HL-60 (cell line): ENCODE data around the gene ASTN2.

Experiments used
- DNase-seq, 2 experiments: peaks; one replicate each; pipeline ENCODE4 v3.0.0-alpha.2; 2010 to 2020; ENCODE audit warnings: low read depth in 1 of 2, low spot score in 1 of 2
- H3K27ac ChIP-seq: fragments of 250-450 bp; sonication (Bioruptor Pico); replicated peaks from 2 replicates; pipeline ENCODE4 v1.5.1; 2020; ENCODE audit warnings: mild to moderate bottlenecking, moderate library complexity
- H3K27me3 ChIP-seq: fragments of 250-450 bp; sonication (Bioruptor Pico); 2 replicates; pipeline ENCODE4 v1.5.1; 2021; ENCODE audit warnings: mild to moderate bottlenecking, moderate library complexity; ENCODE audit not compliant: insufficient read depth, poor library complexity, severe bottlenecking
- H3K4me3 ChIP-seq: replicated peaks from 2 replicates; pipeline ENCODE4 v1.5.1; 2011; ENCODE audit warnings: mild to moderate bottlenecking, control low read depth, low read length; ENCODE audit not compliant: insufficient read depth
- GABPA ChIP-seq: IDR thresholded peaks from 2 replicates; pipeline ENCODE4 v1.6.1; 2012; ENCODE audit warnings: low read depth
- POLR2AphosphoS5 ChIP-seq: IDR thresholded peaks from 2 replicates; pipeline ENCODE4 v1.6.1; 2012; ENCODE audit warnings: low read depth
- SPI1 ChIP-seq: IDR thresholded peaks from 2 replicates; pipeline ENCODE4 v1.6.1; 2012; ENCODE audit warnings: low read depth, mild to moderate bottlenecking, borderline replicate concordance
- TF ChIP-seq, protein P1 (sequence below): IDR thresholded peaks from one replicate; pipeline ENCODE4 v1.5.1; 2011; ENCODE audit warnings: low read length, control low read depth, inconsistent platforms; ENCODE audit not compliant: insufficient read depth
- TF ChIP-seq, protein P2 (sequence below): IDR thresholded peaks from 2 replicates; pipeline ENCODE4 v1.6.1; 2012; ENCODE audit warnings: low read depth; ENCODE audit not compliant: insufficient replicate concordance

The ASTN2 gene

DNA sequence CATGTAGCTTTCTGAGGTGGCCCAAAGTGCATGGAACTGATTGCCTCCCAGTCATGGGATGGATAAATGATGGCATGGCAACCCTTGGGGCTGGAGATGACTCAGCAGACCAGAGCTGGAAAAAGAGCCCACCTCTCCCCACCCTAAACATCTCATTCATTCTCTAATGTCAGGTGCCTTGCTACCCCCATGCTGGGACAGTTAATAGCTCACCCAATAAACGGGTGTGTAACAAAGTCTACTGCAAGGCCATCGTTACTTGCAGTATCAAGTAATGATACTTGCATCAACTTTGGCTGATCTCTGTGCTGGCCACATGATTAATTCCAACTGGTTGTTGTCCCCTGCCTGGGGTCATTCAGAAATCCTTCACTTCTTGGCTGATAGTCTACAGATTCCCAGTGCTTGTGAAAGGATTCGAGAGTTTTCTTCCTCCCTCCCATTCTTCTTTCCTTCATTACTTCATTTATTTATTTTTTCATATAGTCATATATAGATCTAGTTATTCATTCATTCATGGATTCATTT lies 850.5 kb downstream of the ASTN2 start:
- H3K27ac ChIP-seq: no peak overlapping the region
- DNase-seq: no peak
- no peak overlapping the region for H3K4me3 ChIP-seq
- no peaks in the 10 kb centered on the region for H3K27me3 ChIP-seq
- TF ChIP-seq SPI1: no peak
- no peak for TF ChIP-seq POLR2AphosphoS5
- TF ChIP-seq, protein P1, sequence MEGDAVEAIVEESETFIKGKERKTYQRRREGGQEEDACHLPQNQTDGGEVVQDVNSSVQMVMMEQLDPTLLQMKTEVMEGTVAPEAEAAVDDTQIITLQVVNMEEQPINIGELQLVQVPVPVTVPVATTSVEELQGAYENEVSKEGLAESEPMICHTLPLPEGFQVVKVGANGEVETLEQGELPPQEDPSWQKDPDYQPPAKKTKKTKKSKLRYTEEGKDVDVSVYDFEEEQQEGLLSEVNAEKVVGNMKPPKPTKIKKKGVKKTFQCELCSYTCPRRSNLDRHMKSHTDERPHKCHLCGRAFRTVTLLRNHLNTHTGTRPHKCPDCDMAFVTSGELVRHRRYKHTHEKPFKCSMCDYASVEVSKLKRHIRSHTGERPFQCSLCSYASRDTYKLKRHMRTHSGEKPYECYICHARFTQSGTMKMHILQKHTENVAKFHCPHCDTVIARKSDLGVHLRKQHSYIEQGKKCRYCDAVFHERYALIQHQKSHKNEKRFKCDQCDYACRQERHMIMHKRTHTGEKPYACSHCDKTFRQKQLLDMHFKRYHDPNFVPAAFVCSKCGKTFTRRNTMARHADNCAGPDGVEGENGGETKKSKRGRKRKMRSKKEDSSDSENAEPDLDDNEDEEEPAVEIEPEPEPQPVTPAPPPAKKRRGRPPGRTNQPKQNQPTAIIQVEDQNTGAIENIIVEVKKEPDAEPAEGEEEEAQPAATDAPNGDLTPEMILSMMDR: no peak
- no peak for TF ChIP-seq GABPA
- TF ChIP-seq, protein P2, sequence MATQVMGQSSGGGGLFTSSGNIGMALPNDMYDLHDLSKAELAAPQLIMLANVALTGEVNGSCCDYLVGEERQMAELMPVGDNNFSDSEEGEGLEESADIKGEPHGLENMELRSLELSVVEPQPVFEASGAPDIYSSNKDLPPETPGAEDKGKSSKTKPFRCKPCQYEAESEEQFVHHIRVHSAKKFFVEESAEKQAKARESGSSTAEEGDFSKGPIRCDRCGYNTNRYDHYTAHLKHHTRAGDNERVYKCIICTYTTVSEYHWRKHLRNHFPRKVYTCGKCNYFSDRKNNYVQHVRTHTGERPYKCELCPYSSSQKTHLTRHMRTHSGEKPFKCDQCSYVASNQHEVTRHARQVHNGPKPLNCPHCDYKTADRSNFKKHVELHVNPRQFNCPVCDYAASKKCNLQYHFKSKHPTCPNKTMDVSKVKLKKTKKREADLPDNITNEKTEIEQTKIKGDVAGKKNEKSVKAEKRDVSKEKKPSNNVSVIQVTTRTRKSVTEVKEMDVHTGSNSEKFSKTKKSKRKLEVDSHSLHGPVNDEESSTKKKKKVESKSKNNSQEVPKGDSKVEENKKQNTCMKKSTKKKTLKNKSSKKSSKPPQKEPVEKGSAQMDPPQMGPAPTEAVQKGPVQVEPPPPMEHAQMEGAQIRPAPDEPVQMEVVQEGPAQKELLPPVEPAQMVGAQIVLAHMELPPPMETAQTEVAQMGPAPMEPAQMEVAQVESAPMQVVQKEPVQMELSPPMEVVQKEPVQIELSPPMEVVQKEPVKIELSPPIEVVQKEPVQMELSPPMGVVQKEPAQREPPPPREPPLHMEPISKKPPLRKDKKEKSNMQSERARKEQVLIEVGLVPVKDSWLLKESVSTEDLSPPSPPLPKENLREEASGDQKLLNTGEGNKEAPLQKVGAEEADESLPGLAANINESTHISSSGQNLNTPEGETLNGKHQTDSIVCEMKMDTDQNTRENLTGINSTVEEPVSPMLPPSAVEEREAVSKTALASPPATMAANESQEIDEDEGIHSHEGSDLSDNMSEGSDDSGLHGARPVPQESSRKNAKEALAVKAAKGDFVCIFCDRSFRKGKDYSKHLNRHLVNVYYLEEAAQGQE: no peak

DNA sequence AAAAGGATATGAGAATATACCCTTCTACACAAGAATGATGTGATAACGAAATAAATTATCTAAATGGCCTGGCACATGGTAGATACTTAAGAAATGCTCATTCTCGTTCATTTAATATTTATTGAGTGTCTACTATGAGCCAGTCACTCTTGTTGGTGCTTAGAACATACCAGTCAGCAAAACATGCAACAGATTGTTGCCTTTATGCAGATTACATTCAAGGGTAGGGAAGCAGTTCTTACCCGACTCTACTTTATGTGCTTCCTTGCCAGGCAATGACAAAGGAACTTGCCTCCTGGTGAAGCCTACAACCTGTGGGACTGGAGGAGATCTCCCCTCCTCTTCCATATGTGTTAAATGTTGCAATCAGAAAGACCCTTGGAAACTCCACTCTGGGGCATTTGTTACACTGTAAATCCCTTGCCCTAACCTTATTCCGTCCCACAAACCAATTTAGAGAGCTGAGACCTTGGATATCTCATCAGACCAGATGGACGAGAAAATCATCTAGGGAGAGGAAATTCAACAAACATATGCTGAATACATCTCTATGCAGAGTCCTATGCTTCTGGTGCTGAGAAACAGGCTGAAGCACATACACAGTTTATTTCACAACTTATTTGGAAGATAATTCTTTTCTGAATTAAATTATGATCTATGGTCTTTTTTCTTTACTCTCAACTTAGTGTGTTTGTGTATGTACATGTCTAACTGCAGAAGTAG lies 855.9 kb downstream of the ASTN2 start:
- DNase-seq: no peak
- Histone ChIP-seq H3K27me3 (no peaks in the 10 kb centered on the region), H3K4me3 (no peak overlapping the region), H3K27ac (no peak overlapping the region)
- TF ChIP-seq POLR2AphosphoS5 (no peak), SPI1 (no peak), GABPA (no peak)
- TF ChIP-seq, protein P2: no peak
- TF ChIP-seq, protein P1: no peak

DNA sequence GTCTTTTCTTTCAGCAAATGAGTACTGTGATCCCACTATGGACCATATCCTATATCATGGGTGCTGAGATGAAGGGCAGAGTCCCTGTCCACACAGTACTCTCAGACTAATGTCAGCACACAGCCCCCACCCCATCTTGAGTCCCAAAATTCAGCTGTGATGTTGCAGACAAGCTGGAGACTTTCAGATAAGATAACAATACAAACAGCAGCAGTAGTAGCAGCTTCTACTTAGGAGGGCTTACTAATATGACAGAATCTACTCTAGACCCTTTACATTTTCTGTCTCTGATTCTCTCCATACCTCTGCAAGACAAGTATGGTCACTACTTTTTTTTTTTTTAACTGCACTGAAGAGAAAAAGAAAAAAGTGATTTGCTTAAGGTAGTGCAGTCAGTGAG lies 856.8 kb downstream of the ASTN2 start:
- no peak overlapping the region for H3K27ac ChIP-seq
- DNase-seq: no peak
- no peaks in the 10 kb centered on the region for H3K27me3 ChIP-seq
- no peak overlapping the region for H3K4me3 ChIP-seq
- no peak for TF ChIP-seq SPI1
- TF ChIP-seq POLR2AphosphoS5: no peak
- TF ChIP-seq, protein P1: no peak
- TF ChIP-seq GABPA: no peak
- TF ChIP-seq, protein P2: no peak
